K562 (cell line): ENCODE results near the gene GNG3. TPM values are rescaled to one million over a fixed set of nuclear protein-coding genes. Genes with fewer than 3 reads are reported as not detected.

Experiments
- DEAF1 ChIP-seq: fragments of 450-650 bp; formaldehyde crosslinking; IDR thresholded peaks from 2 replicates; pipeline ENCODE4 v1.4.0; 2020; ENCODE audit warnings: mild to moderate bottlenecking, moderate library complexity
- ESRRA ChIP-seq: fragments of 450-650 bp; IDR thresholded peaks from 2 replicates; pipeline ENCODE4 v1.6.1; 2014; ENCODE audit warnings: low read depth, mild to moderate bottlenecking, moderate library complexity, borderline replicate concordance
- KAT7 ChIP-seq: sonication (generic); formaldehyde crosslinking; IDR thresholded peaks from 2 replicates; pipeline ENCODE4 v1.8.0; 2022; ENCODE audit warnings: missing genetic modification reagents, mild to moderate bottlenecking, borderline replicate concordance
- KDM2B ChIP-seq: fragments of 250-450 bp; sonication (Bioruptor Pico); IDR thresholded peaks from 2 replicates; pipeline ENCODE4 v1.8.0; 2021; ENCODE audit warnings: mild to moderate bottlenecking, moderate library complexity
- MAZ ChIP-seq, 2 experiments: fragments of 450-650 bp in 1 of 2; sonication (generic) in 1 of 2; formaldehyde crosslinking; IDR thresholded peaks in 1 of 2; conservative IDR thresholded peaks in 1 of 2; 2 replicates each; pipeline versions ENCODE4 v1.4.0 to v1.5.0; 2020; ENCODE audit warnings: mild to moderate bottlenecking in 1 of 2, missing genetic modification reagents in 1 of 2
- NR2C2 ChIP-seq, 2 experiments: fragments of 200-800 bp in 1 of 2; sonication (Bioruptor generic) in 1 of 2; sonication (generic) in 1 of 2; formaldehyde crosslinking in 1 of 2; IDR thresholded peaks; 2 replicates each; pipeline versions ENCODE4 v1.6.1 to v1.8.0; 2016 to 2022; ENCODE audit warnings: mild to moderate bottlenecking in 1 of 2, missing compliant biosample characterization in 1 of 2, missing genetic modification characterization in 1 of 2, missing genetic modification reagents in 1 of 2
- POLR2A ChIP-seq: fragments of 450-650 bp; conservative IDR thresholded peaks from 2 replicates; pipeline ENCODE4 v1.6.1; 2016
- PRPF4 ChIP-seq: fragments of 200-400 bp; formaldehyde crosslinking; IDR thresholded peaks from one replicate; pipeline ENCODE4 v1.6.1; 2017; ENCODE audit warnings: low read length, low read depth, mild to moderate bottlenecking; ENCODE audit not compliant: insufficient read depth, poor library complexity, severe bottlenecking
- RERE ChIP-seq: sonication (generic); formaldehyde crosslinking; IDR thresholded peaks from 2 replicates; pipeline ENCODE4 v1.8.0; 2023; ENCODE audit warnings: missing genetic modification reagents, mild to moderate bottlenecking, borderline replicate concordance
- TAF7 ChIP-seq: fragments of 450-650 bp; IDR thresholded peaks from 2 replicates; pipeline ENCODE4 v1.6.1; 2016; ENCODE audit warnings: missing genetic modification characterization, missing compliant biosample characterization
- THRB ChIP-seq: fragments of 450-650 bp; formaldehyde crosslinking; conservative IDR thresholded peaks from 2 replicates; pipeline ENCODE4 v1.4.0; 2022; ENCODE audit warnings: mild to moderate bottlenecking, missing genetic modification characterization
- VEZF1 ChIP-seq: fragments of 200-800 bp; sonication (Bioruptor generic); IDR thresholded peaks from 2 replicates; pipeline ENCODE4 v1.6.1; 2017; ENCODE audit warnings: missing genetic modification characterization, missing compliant biosample characterization
- ZNF740 ChIP-seq, 3 experiments: fragments of 200-800 bp in 1 of 3; sonication (Bioruptor generic) in 1 of 3; sonication (generic) in 1 of 3; formaldehyde crosslinking in 1 of 3; IDR thresholded peaks; 2 replicates each; pipeline versions ENCODE4 v1.6.1 to v1.8.0; 2016 to 2022; ENCODE audit warnings: mild to moderate bottlenecking in 2 of 3, missing compliant biosample characterization in 2 of 3, missing genetic modification characterization in 2 of 3, missing genetic modification reagents in 1 of 3
- polyA plus RNA-seq, 8 experiments: library from polyadenylated mRNA; depleted of rRNA in 4 of 8; stranded (reverse) in 5 of 8; unstranded in 3 of 8; fragments of >200 nt; fragmentation: Nextera tagmentation in 2 of 8; fragmentation: Illumina TruSeq in 1 of 8; extraction: Ambion mirVana in 2 of 8; extraction: Trizol in 1 of 8; gene quantifications; 2 replicates each; pipeline versions ENCODE4 v1.2.1 to v1.2.3, GENCODE V29; 2011 to 2014; ENCODE audit warnings: inconsistent platforms in 1 of 8, missing spikeins in 1 of 8
- total RNA-seq, 7 experiments: library from RNA; depleted of rRNA in 6 of 7; stranded (reverse); fragments of >200 nt in 6 of 7; fragmentation: Illumina TruSeq in 2 of 7; extraction: Trizol in 2 of 7; gene quantifications; 2 replicates each; pipeline versions ENCODE4 v1.2.1 to v1.2.3, GENCODE V29; 2011 to 2021; ENCODE audit warnings: low replicate concordance in 1 of 7

Gene GNG3
- total and polyA plus RNA-seq, 9 of the 15 experiments (the other 6 are each of a cell fraction or from before 2014, with no cell fraction given) = 0.07 TPM; not detected in 8

GRCh38 chr11:62728171-62728988 lies 20.9 kb downstream of the GNG3 start, which contains the start of gene TTC9C (continued):
- peak in 1 of 2 experiments; percentile 25; a peak in 2 of 4 replicates for TF ChIP-seq MAZ (CRISPR knock-in tag; conservative IDR thresholded peaks at IDR 0.05 in 1 of 2, IDR thresholded peaks at IDR 0.05 in 1 of 2)
- no peak for TF ChIP-seq THRB (CRISPR knock-in tag)
- TF ChIP-seq POLR2A = peak; percentile 71
- TF ChIP-seq NR2C2 (CRISPR knock-in tag; IDR thresholded peaks at IDR 0.05) = peak; percentile 98
- TF ChIP-seq NR2C2 (tag; IDR thresholded peaks at IDR 0.05) = peak; percentile 99
- TF ChIP-seq ESRRA = 0 out of 2 replicates have a peak, but pooled peaks have one; percentile 49
- 0 out of 2 replicates have a peak, but pooled peaks have one; percentile 34 for TF ChIP-seq TAF7 (tag)
- no peak for TF ChIP-seq PRPF4
- TF ChIP-seq VEZF1 (CRISPR knock-in tag) = peak; percentile 76
- 0 out of 2 replicates have a peak, but pooled peaks have one; percentile 38 for TF ChIP-seq KDM2B (CRISPR knock-in tag)
- no peak for TF ChIP-seq DEAF1 (CRISPR knock-in tag)
- peak; percentile 83 for TF ChIP-seq ZNF740 (CRISPR knock-in tag; IDR thresholded peaks at IDR 0.05)
- peak in 1 of 2 experiments; percentile 78; a peak in 2 of 4 replicates for TF ChIP-seq ZNF740 (tag; IDR thresholded peaks at IDR 0.05)
- TF ChIP-seq KAT7 (CRISPR knock-in tag) = 0 out of 2 replicates have a peak, but pooled peaks have one; percentile 4
- no peak for TF ChIP-seq RERE (CRISPR knock-in tag)
